T-helper 17 cell (primary cell): ENCODE measurements around the gene FGF3. TPM values are rescaled to one million over a fixed set of nuclear protein-coding genes. Genes with fewer than 3 reads are reported as not detected.

Experiments used
- ATAC-seq: fragments of 150-1000 bp; cut with Tn5 transposase; 2 replicates; pipeline ENCODE4 v1.10.0; 2021; ENCODE audit warnings: mild to moderate bottlenecking, moderate library complexity
- DNase-seq, 3 donors: peaks; one replicate each; pipeline versions ENCODE4 v3.0.0 to v3.0.0-alpha.2; 2020 to 2021
- H3K9me3 ChIP-seq: one replicate; pipeline ENCODE4 v1.7.0; 2013; ENCODE audit warnings: low read length, mild to moderate bottlenecking; ENCODE audit not compliant: control insufficient read depth, poor library complexity, severe bottlenecking
- H3K27ac Mint-ChIP-seq: one replicate; pipeline ENCODE4 v1.8.0; 2022; ENCODE audit warnings: mild to moderate bottlenecking, moderate library complexity, mixed read lengths
- H3K27me3 Mint-ChIP-seq: one replicate; pipeline ENCODE4 v1.8.0; 2022; ENCODE audit warnings: mixed read lengths
- H3K36me3 Mint-ChIP-seq: one replicate; pipeline ENCODE4 v1.8.0; 2022; ENCODE audit warnings: low read depth, mixed read lengths
- H3K4me1 Mint-ChIP-seq: one replicate; pipeline ENCODE4 v1.8.0; 2022; ENCODE audit warnings: mild to moderate bottlenecking, mixed read lengths
- H3K4me3 Mint-ChIP-seq: one replicate; pipeline ENCODE4 v1.8.0; 2022; ENCODE audit warnings: mild to moderate bottlenecking, moderate library complexity, mixed read lengths
- total RNA-seq, 4 donors: library from RNA in 2 of 4; stranded (reverse) in 2 of 4; gene quantifications; one replicate each; pipeline ENCODE4 v1.2.3 and lab custom pipeline; 2022 to 2026

Gene FGF3
- total RNA-seq, 2 donors from 2014 or later = not detected

- ATAC-seq (no peak), DNase-seq (no peak)
- H3K27me3 Mint-ChIP-seq = peaks cover 30% of the 10 kb centered on the region
- H3K9me3 ChIP-seq = no peaks in the 10 kb centered on the region
- no peaks in the 10 kb centered on the region for H3K36me3 Mint-ChIP-seq
- no peak overlapping the region for H3K27ac Mint-ChIP-seq
- H3K4me1 Mint-ChIP-seq = peaks cover 4% of the 10 kb centered on the region
- H3K4me3 Mint-ChIP-seq = no peak overlapping the region
Observed at GRCh38 chr11:69825941-69826340, 6.7 kb upstream of the FGF3 start.

- no peaks in the 10 kb centered on the region for H3K36me3 Mint-ChIP-seq
Observed at GRCh38 chr11:69825037-69825834, 6.0 kb upstream of the FGF3 start.

DNA sequence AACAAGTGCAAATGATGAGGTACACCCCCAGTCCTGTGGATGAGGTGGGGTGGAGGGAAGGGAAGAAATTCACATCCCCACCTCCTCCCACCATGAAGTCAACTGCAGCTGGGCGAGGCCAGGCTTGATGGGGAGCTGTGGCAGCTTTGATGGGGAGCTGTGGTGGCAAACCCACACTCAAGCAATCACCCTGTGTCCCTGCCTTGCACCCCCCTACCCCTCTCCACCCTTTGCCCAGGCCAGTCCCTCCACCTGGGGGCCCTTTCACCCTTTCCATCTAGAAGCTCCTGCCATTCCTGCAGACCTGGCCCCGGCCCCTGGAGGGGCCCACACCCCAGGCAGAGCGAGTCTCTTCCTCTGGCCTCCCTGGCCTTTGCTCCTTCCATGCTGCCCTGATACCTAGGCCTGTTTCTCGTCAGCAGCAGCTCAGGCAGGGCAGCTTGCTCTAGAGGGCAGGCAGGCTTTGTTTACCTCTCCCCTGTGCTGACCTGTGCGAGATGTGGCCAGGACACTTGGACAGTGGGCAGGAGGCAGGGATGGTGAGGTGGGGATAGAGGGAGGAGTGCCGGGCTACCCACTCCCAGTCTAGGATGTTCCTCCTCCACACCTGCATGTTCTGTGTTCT, 4.5 kb upstream of the FGF3 start:
- H3K27me3 Mint-ChIP-seq = peaks cover 45% of the 10 kb centered on the region
- no peak overlapping the region for H3K4me3 Mint-ChIP-seq
- H3K9me3 ChIP-seq = no peaks in the 10 kb centered on the region
- ATAC-seq (no peak), DNase-seq (no peak)
- peaks cover 7% of the 10 kb centered on the region for H3K4me1 Mint-ChIP-seq
- H3K36me3 Mint-ChIP-seq = peaks cover 3% of the 10 kb centered on the region
- H3K27ac Mint-ChIP-seq = no peak overlapping the region

More at GRCh38 chr11:69825037-69825834, 6.0 kb upstream of the FGF3 start:
- H3K9me3 ChIP-seq = no peaks in the 10 kb centered on the region
- ATAC-seq (no peak), DNase-seq (no peak)
- no peak overlapping the region for H3K4me3 Mint-ChIP-seq
- peaks cover 37% of the 10 kb centered on the region for H3K27me3 Mint-ChIP-seq
- peaks cover 4% of the 10 kb centered on the region for H3K4me1 Mint-ChIP-seq
- no peak overlapping the region for H3K27ac Mint-ChIP-seq

GRCh38 chr11:69822676-69823494, 3.7 kb upstream of the FGF3 start:
- no peaks in the 10 kb centered on the region for H3K9me3 ChIP-seq
- Mint-ChIP-seq H3K27ac (no peak overlapping the region), H3K4me3 (no peak overlapping the region), H3K27me3 (peaks cover 45% of the 10 kb centered on the region), H3K36me3 (peaks cover 3% of the 10 kb centered on the region), H3K4me1 (peaks cover 7% of the 10 kb centered on the region)
- DNase-seq (no peak), ATAC-seq (no peak)

DNA sequence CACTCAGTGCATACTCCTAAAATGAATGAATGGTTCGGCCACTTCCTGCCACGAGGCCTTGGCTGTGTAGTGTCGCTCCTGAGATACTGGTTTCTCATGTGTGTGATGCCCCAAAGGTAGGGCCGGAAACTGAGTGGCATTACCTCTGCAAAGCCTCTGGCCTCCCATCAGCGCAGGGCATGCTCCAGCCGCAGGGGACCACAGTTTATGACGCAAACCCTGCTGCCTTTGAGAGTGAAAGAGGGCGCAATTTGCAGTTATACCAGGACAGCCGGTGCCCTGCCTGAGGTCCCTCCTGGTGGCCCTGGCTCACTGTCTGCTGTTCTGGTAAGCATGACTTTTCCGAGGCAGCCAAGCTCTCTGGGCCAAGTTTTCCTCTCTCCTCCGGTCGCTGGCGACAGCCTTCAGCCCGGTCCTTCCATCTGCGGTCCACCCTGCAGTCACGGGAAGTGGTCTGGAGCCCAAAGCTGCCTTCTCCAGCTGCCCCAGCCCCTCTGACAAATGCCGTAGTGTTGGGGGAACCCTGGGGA, 2.4 kb upstream of the FGF3 start:
- no peak for ATAC-seq
- peaks cover 7% of the 10 kb centered on the region for H3K4me1 Mint-ChIP-seq
- peaks cover 3% of the 10 kb centered on the region for H3K36me3 Mint-ChIP-seq
- H3K9me3 ChIP-seq = no peaks in the 10 kb centered on the region
- no peak overlapping the region for H3K4me3 Mint-ChIP-seq
- H3K27ac Mint-ChIP-seq = no peak overlapping the region
- H3K27me3 Mint-ChIP-seq = peaks cover 48% of the 10 kb centered on the region
- no peak for DNase-seq

DNA sequence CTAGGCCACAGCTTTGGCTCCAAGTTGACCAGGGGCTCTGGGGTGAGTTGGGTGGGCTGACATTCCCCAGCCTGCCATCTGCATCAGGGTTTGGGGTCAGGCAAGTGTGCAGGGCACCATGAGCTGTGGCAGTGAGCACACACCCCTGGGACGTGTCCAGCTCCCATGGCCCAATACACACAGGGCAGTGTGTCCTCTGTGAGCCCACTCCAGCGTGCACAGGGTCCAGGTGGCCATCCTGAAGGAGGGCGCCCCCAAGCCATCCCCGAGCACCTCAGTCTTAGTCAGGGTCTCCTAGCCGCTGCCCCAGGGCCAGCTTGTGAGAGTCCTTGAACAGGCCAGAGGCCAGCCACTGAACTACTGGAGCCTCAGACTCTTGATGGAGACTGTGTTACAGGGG, 1.2 kb upstream of the FGF3 start:
- no peak overlapping the region for H3K4me3 Mint-ChIP-seq
- H3K9me3 ChIP-seq = no peaks in the 10 kb centered on the region
- peaks cover 3% of the 10 kb centered on the region for H3K36me3 Mint-ChIP-seq
- DNase-seq (no peak), ATAC-seq (no peak)
- no peak overlapping the region for H3K27ac Mint-ChIP-seq
- H3K27me3 Mint-ChIP-seq = peaks cover 48% of the 10 kb centered on the region
- H3K4me1 Mint-ChIP-seq = peaks cover 7% of the 10 kb centered on the region

- peaks cover 7% of the 10 kb centered on the region for H3K4me1 Mint-ChIP-seq
- ATAC-seq (no peak), DNase-seq (no peak)
- no peak overlapping the region for H3K4me3 Mint-ChIP-seq
- peaks cover 3% of the 10 kb centered on the region for H3K36me3 Mint-ChIP-seq
- no peak overlapping the region for H3K27ac Mint-ChIP-seq
- H3K9me3 ChIP-seq = no peaks in the 10 kb centered on the region
- H3K27me3 Mint-ChIP-seq = peaks cover 48% of the 10 kb centered on the region
Observed at GRCh38 chr11:69819541-69820070, 390 bp upstream of the FGF3 start.

GRCh38 chr11:69818231-69818602, 999 bp downstream of the FGF3 start:
- DNase-seq (no peak), ATAC-seq (no peak)
- Mint-ChIP-seq H3K4me3 (no peak overlapping the region), H3K27me3 (peaks cover 54% of the 10 kb centered on the region), H3K36me3 (peaks cover 9% of the 10 kb centered on the region), H3K27ac (no peak overlapping the region), H3K4me1 (peaks cover 7% of the 10 kb centered on the region)
- no peaks in the 10 kb centered on the region for H3K9me3 ChIP-seq

GRCh38 chr11:69817265-69818230, 1.7 kb downstream of the FGF3 start:
- no peak overlapping the region for H3K4me3 Mint-ChIP-seq
- no peak overlapping the region for H3K27ac Mint-ChIP-seq
- peaks cover 7% of the 10 kb centered on the region for H3K4me1 Mint-ChIP-seq
- ATAC-seq = no peak
- H3K9me3 ChIP-seq = no peaks in the 10 kb centered on the region
- peaks cover 9% of the 10 kb centered on the region for H3K36me3 Mint-ChIP-seq
- DNase-seq = no peak
- peaks cover 54% of the 10 kb centered on the region for H3K27me3 Mint-ChIP-seq

- DNase-seq (no peak), ATAC-seq (no peak)
- peaks cover 47% of the 10 kb centered on the region for H3K27me3 Mint-ChIP-seq
- peaks cover 9% of the 10 kb centered on the region for H3K36me3 Mint-ChIP-seq
- no peak overlapping the region for H3K4me3 Mint-ChIP-seq
- no peaks in the 10 kb centered on the region for H3K9me3 ChIP-seq
- no peak overlapping the region for H3K27ac Mint-ChIP-seq
- peaks cover 4% of the 10 kb centered on the region for H3K4me1 Mint-ChIP-seq
Observed at GRCh38 chr11:69816671-69817070, 2.5 kb downstream of the FGF3 start.

DNA sequence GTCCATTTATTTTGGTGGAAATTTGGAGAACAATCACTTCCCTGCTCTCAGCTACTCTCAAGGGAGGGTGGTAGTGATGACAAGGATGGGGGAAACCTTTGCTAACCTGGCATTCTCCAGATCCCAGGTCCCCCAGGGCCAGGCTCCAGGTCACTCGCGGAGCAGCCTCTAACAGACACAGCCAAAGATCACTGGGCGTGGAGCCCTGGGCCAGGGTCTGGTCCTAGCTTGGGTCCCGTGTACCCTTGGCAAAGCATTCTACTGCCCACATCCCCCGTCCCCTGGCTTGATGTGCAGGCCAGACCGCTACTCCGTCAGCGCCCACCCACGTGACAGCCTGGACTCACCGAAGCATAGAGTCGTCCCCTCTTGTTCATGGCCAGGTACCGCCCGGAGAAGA, 3.2 kb downstream of the FGF3 start:
- Mint-ChIP-seq H3K27me3 (peaks cover 48% of the 10 kb centered on the region), H3K4me3 (no peak overlapping the region), H3K27ac (no peak overlapping the region), H3K36me3 (peaks cover 9% of the 10 kb centered on the region), H3K4me1 (peaks cover 4% of the 10 kb centered on the region)
- no peaks in the 10 kb centered on the region for H3K9me3 ChIP-seq
- ATAC-seq (no peak), DNase-seq (no peak)

GRCh38 chr11:69814902-69815301, 4.3 kb downstream of the FGF3 start:
- Mint-ChIP-seq H3K4me1 (peaks cover 3% of the 10 kb centered on the region), H3K27ac (no peak overlapping the region), H3K4me3 (no peak overlapping the region), H3K27me3 (peaks cover 40% of the 10 kb centered on the region), H3K36me3 (peaks cover 8% of the 10 kb centered on the region)
- H3K9me3 ChIP-seq = no peaks in the 10 kb centered on the region
- ATAC-seq (no peak), DNase-seq (no peak)
